IMR-90 (cell line): ENCODE measurements around the gene RCAN2. TPM values are rescaled to one million over a fixed set of nuclear protein-coding genes. Genes with fewer than 3 reads are reported as not detected.

Experiments
- ATAC-seq: fragments of 200-7000 bp; cut with Tn5 transposase; 2 replicates; pipeline ENCODE4 v1.9.1; 2020; ENCODE audit warnings: low read depth, mild to moderate bottlenecking, moderate library complexity
- BruUV-seq: library from RNA; stranded (reverse); fragments of 400-500 nt; replicated peaks from 2 replicates; lab custom pipeline; 2021; lab: Mats Ljungman, UMichigan
- CTCF ChIA-PET: fragments of 300-600 bp; formaldehyde crosslinking; extraction: SDS; loops from one replicate; lab custom pipeline; 2021; ENCODE audit warnings: antibody characterized with exemption; lab: Yijun Ruan, JAX
- POLR2A ChIA-PET: fragments of 300-600 bp; sonication (Branson Sonifier 250); formaldehyde crosslinking; loops from one replicate; lab custom pipeline; 2022; ENCODE audit warnings: antibody characterized with exemption; ENCODE audit not compliant: unreplicated experiment; lab: Charles Lee
- DNase-seq: peaks from one replicate; pipeline ENCODE4 v3.0.0; 2013
- H2AFZ ChIP-seq: replicated peaks from 2 replicates; pipeline ENCODE3; 2013; ENCODE audit warnings: low read length, mild to moderate bottlenecking; ENCODE audit not compliant: poor library complexity
- H2AK5ac ChIP-seq: 2 replicates; pipeline ENCODE4 v1.6.1; 2013; ENCODE audit warnings: low read depth, low read length, inconsistent platforms
- H2AK9ac ChIP-seq: replicated peaks from 2 replicates; pipeline ENCODE3; 2013; ENCODE audit warnings: mild to moderate bottlenecking, low read depth, low read length, moderate library complexity; ENCODE audit not compliant: poor library complexity
- H2BK120ac ChIP-seq: 2 replicates; pipeline ENCODE4 v1.6.1; 2013; ENCODE audit warnings: low read depth, low read length, inconsistent platforms
- H2BK15ac ChIP-seq: 3 replicates; pipeline ENCODE4 v1.6.1; 2013; ENCODE audit warnings: low read depth, low read length, inconsistent platforms
- H2BK20ac ChIP-seq: 2 replicates; pipeline ENCODE4 v1.6.1; 2013; ENCODE audit warnings: low read depth, mild to moderate bottlenecking, inconsistent platforms, low read length, moderate library complexity
- H2BK5ac ChIP-seq: 2 replicates; pipeline ENCODE4 v1.6.1; 2013; ENCODE audit warnings: mild to moderate bottlenecking, low read depth, low read length, inconsistent platforms; ENCODE audit not compliant: poor library complexity, severe bottlenecking
- H3K14ac ChIP-seq: replicated peaks from 2 replicates; pipeline ENCODE4 v1.6.1; 2013; ENCODE audit warnings: low read depth, low read length, inconsistent platforms
- H3K18ac ChIP-seq: 2 replicates; pipeline ENCODE4 v1.6.1; 2013; ENCODE audit warnings: low read depth, low read length, control low read depth
- H3K23ac ChIP-seq: 2 replicates; pipeline ENCODE4 v1.6.1; 2013; ENCODE audit warnings: low read depth, low read length, inconsistent platforms
- H3K27ac ChIP-seq: 2 replicates; pipeline ENCODE4 v1.5.1; 2013; ENCODE audit warnings: mild to moderate bottlenecking, control low read depth, low read length; ENCODE audit not compliant: insufficient read depth
- H3K27me3 ChIP-seq: 2 replicates; pipeline ENCODE4 v1.6.1; 2013; ENCODE audit warnings: low read length; ENCODE audit not compliant: control insufficient read depth, insufficient read depth
- H3K36me3 ChIP-seq: 2 replicates; pipeline ENCODE4 v1.6.1; 2013; ENCODE audit warnings: low read length, mixed read lengths; ENCODE audit not compliant: control insufficient read depth, insufficient read depth
- H3K4ac ChIP-seq: 2 replicates; pipeline ENCODE4 v1.6.1; 2013; ENCODE audit warnings: low read depth, low read length, inconsistent platforms
- H3K4me1 ChIP-seq: 2 replicates; pipeline ENCODE4 v1.6.1; 2013; ENCODE audit warnings: low read length, mixed read lengths; ENCODE audit not compliant: control insufficient read depth, insufficient read depth
- H3K4me2 ChIP-seq: 2 replicates; pipeline ENCODE4 v1.6.1; 2013; ENCODE audit warnings: low read depth, mild to moderate bottlenecking, control low read depth, low read length, moderate library complexity
- H3K4me3 ChIP-seq: 2 replicates; pipeline ENCODE4 v1.5.1; 2013; ENCODE audit warnings: low read depth, mild to moderate bottlenecking, control low read depth, low read length, moderate library complexity; ENCODE audit not compliant: insufficient read depth
- H3K56ac ChIP-seq: 2 replicates; pipeline ENCODE4 v1.6.1; 2013; ENCODE audit warnings: low read length, inconsistent platforms; ENCODE audit not compliant: insufficient read depth; ENCODE audit errors: extremely low read depth
- H3K79me1 ChIP-seq, 2 experiments: 2 replicates each; pipeline ENCODE4 v1.6.1; 2013; ENCODE audit warnings: low read length in 2 of 2, inconsistent platforms in 1 of 2, low read depth in 1 of 2
- H3K9ac ChIP-seq: 2 replicates; pipeline ENCODE4 v1.6.1; 2013; ENCODE audit warnings: low read depth, low read length, control low read depth
- H3K9me1 ChIP-seq: 2 replicates; pipeline ENCODE4 v1.6.1; 2013; ENCODE audit warnings: low read length, inconsistent platforms; ENCODE audit not compliant: insufficient read depth
- H3K9me3 ChIP-seq: 2 replicates; pipeline ENCODE4 v1.6.1; 2013; ENCODE audit warnings: low read length; ENCODE audit not compliant: control insufficient read depth, insufficient read depth
- H4K20me1 ChIP-seq: 2 replicates; pipeline ENCODE4 v1.6.1; 2013; ENCODE audit warnings: low read length, inconsistent platforms; ENCODE audit not compliant: insufficient read depth
- H4K5ac ChIP-seq: 2 replicates; pipeline ENCODE4 v1.6.1; 2013; ENCODE audit warnings: mild to moderate bottlenecking, low read depth, low read length, control low read depth
- H4K8ac ChIP-seq, 2 experiments: 2 replicates each; pipeline ENCODE4 v1.6.1; 2013; ENCODE audit warnings: low read depth in 2 of 2, low read length in 2 of 2, control low read depth in 1 of 2, inconsistent platforms in 1 of 2
- H4K91ac ChIP-seq: 2 replicates; pipeline ENCODE4 v1.6.1; 2013; ENCODE audit warnings: low read depth, low read length, inconsistent platforms; ENCODE audit not compliant: insufficient read depth
- CEBPB ChIP-seq: IDR thresholded peaks from 2 replicates; pipeline ENCODE4 v1.6.1; 2012; ENCODE audit warnings: low read depth, low read length, improper control_type of control experiment
- CHD1 ChIP-seq: IDR thresholded peaks from 2 replicates; pipeline ENCODE4 v1.6.1; 2012; ENCODE audit warnings: low read depth, low read length, improper control_type of control experiment
- MAFK ChIP-seq: IDR thresholded peaks from 2 replicates; pipeline ENCODE4 v1.6.1; 2012; ENCODE audit warnings: low read depth, low read length, improper control_type of control experiment
- MAZ ChIP-seq: IDR thresholded peaks from 2 replicates; pipeline ENCODE4 v1.6.1; 2012; ENCODE audit warnings: low read depth, mild to moderate bottlenecking, low read length, improper control_type of control experiment, moderate library complexity, borderline replicate concordance
- NFE2L2 ChIP-seq: fragments of 150-350 bp; IDR thresholded peaks from 2 replicates; pipeline ENCODE4 v1.6.1; 2016; ENCODE audit warnings: low read depth, mild to moderate bottlenecking, low read length
- RAD21 ChIP-seq: IDR thresholded peaks from 2 replicates; pipeline ENCODE4 v1.6.1; 2012; ENCODE audit warnings: low read length, improper control_type of control experiment
- RCOR1 ChIP-seq: IDR thresholded peaks from 2 replicates; pipeline ENCODE4 v1.6.1; 2012; ENCODE audit warnings: mild to moderate bottlenecking, low read length, improper control_type of control experiment; ENCODE audit not compliant: insufficient replicate concordance
- RFX5 ChIP-seq: IDR thresholded peaks from 2 replicates; pipeline ENCODE4 v1.8.0; 2012; ENCODE audit warnings: low read depth, mild to moderate bottlenecking, low read length, moderate library complexity
- WGBS, 2 experiments: methylation state at CpG; one replicate each; pipeline versions ENCODE4 v1.1.5 to v1.1.7; 2013; ENCODE audit warnings: missing lambda C conversion rate in 2 of 2; ENCODE audit not compliant: insufficient read length in 1 of 2; ENCODE audit errors: extremely low coverage in 2 of 2; 5-methylcytosine and 5-hydroxymethylcytosine counted together
- dilution Hi-C: fragments of 300-500 bp; cut with HindIII; formaldehyde crosslinking; loops from one replicate; pipeline ENCODE4 v1.14.3; 2018; ENCODE audit warnings: low sequenced_read_pairs; ENCODE audit not compliant: unreplicated experiment
- in situ Hi-C: fragments of 300-500 bp; cut with MboI; formaldehyde crosslinking; loops from 3 replicates; pipeline ENCODE4 v1.14.3; 2019; ENCODE audit warnings: low sequenced_read_pairs, inconsistent platforms, mixed read lengths
- intact Hi-C: fragments of 100-400 bp; cut with micrococcal nuclease; formaldehyde crosslinking; loops from 2 replicates; pipeline ENCODE4 v1.10.0; 2022
- polyA plus RNA-seq, 3 experiments: library from polyadenylated mRNA; depleted of rRNA; stranded (reverse); fragments of >200 nt; gene quantifications; 2 replicates each; pipeline ENCODE4 v1.2.3, GENCODE V29; 2012; ENCODE audit warnings: low replicate concordance in 1 of 3
- total RNA-seq: library from RNA; depleted of rRNA; stranded (reverse); fragments of >200 nt; gene quantifications from 2 replicates; pipeline ENCODE4 v1.2.3, GENCODE V29; 2012
- TF ChIP-seq, protein P1 (sequence below): fragments of 150-350 bp; IDR thresholded peaks from 2 replicates; pipeline ENCODE4 v1.6.1; 2016; ENCODE audit warnings: low read depth, mild to moderate bottlenecking, low read length, moderate library complexity, borderline replicate concordance
- TF ChIP-seq, protein P2 (sequence below): conservative IDR thresholded peaks from 2 replicates; pipeline ENCODE4 v1.5.1; 2012; ENCODE audit warnings: mild to moderate bottlenecking, low read depth, low read length, improper control_type of control experiment

The RCAN2 gene
- total and polyA plus RNA-seq, 2 of the 4 experiments (the other 2 are of a cell fraction): 1.3 to 1.8 TPM

DNA sequence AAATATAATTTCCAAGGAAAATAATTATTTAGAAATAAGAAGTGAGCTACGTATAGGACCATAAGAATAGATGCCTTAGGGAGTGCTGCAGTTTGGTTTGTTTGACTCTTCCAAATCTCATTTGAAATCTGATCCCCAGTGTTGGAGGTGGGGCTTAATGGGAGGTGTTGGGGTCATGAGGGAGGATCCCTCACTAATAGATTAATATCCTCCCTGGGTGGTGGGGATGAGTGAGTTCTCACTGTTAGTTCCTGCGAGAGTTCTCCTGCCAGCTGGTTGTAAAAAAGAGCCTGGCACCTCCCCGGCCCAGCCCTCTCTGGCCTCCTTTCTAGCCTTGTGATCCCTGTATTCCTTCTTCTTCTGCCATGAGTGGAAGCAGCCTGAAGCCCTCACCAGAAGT is 69.3 kb downstream of the RCAN2 start:
- no peaks in the 10 kb centered on the region for H3K36me3 ChIP-seq
- no peaks in the 10 kb centered on the region for H3K9me1 ChIP-seq
- H2BK20ac ChIP-seq: no peak overlapping the region
- no peak overlapping the region for H3K4me3 ChIP-seq
- no peaks in the 10 kb centered on the region for H4K20me1 ChIP-seq
- H3K18ac ChIP-seq: no peak overlapping the region
- DNase-seq (no peak), ATAC-seq (no peak)
- H3K27ac ChIP-seq: no peak overlapping the region
- TF ChIP-seq CEBPB (no peak), MAZ (no peak), RFX5 (no peak), NFE2L2 (no peak), RCOR1 (no peak), RAD21 (no peak), MAFK (no peak), CHD1 (no peak)
- TF ChIP-seq, protein P1, sequence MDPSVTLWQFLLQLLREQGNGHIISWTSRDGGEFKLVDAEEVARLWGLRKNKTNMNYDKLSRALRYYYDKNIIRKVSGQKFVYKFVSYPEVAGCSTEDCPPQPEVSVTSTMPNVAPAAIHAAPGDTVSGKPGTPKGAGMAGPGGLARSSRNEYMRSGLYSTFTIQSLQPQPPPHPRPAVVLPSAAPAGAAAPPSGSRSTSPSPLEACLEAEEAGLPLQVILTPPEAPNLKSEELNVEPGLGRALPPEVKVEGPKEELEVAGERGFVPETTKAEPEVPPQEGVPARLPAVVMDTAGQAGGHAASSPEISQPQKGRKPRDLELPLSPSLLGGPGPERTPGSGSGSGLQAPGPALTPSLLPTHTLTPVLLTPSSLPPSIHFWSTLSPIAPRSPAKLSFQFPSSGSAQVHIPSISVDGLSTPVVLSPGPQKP: no peak
- TF ChIP-seq, protein P2, sequence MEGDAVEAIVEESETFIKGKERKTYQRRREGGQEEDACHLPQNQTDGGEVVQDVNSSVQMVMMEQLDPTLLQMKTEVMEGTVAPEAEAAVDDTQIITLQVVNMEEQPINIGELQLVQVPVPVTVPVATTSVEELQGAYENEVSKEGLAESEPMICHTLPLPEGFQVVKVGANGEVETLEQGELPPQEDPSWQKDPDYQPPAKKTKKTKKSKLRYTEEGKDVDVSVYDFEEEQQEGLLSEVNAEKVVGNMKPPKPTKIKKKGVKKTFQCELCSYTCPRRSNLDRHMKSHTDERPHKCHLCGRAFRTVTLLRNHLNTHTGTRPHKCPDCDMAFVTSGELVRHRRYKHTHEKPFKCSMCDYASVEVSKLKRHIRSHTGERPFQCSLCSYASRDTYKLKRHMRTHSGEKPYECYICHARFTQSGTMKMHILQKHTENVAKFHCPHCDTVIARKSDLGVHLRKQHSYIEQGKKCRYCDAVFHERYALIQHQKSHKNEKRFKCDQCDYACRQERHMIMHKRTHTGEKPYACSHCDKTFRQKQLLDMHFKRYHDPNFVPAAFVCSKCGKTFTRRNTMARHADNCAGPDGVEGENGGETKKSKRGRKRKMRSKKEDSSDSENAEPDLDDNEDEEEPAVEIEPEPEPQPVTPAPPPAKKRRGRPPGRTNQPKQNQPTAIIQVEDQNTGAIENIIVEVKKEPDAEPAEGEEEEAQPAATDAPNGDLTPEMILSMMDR: no peak
- H3K9ac ChIP-seq: no peak overlapping the region
- no peak overlapping the region for H3K14ac ChIP-seq
- no peaks in the 10 kb centered on the region for H3K9me3 ChIP-seq
- no peak overlapping the region for H3K4me2 ChIP-seq
- no peak overlapping the region for H3K23ac ChIP-seq
- no peak overlapping the region for H2AK5ac ChIP-seq
- no peak overlapping the region for H2AFZ ChIP-seq
- no peaks in the 10 kb centered on the region for H3K27me3 ChIP-seq
- H2BK15ac ChIP-seq: no peak overlapping the region
- WGBS, 2 experiments: no CpG with 5 or more reads among the region's 3 CpGs
- H4K5ac ChIP-seq: no peak overlapping the region
- in situ Hi-C loops (loop anchor here (25.0 kb wide), 1 partner anchor 365 kb away; the partner anchor contains the start of gene MEP1A), dilution Hi-C loops (no loop called here), intact Hi-C loops (no loop called here)
- no peak overlapping the region for H3K4ac ChIP-seq
- CTCF ChIA-PET: no interaction called here
- H3K56ac ChIP-seq: no peak overlapping the region
- H3K79me1 ChIP-seq: no peaks in the 10 kb centered on the region
- no peak overlapping the region for H4K91ac ChIP-seq
- no peak overlapping the region for H4K8ac ChIP-seq
- H2BK120ac ChIP-seq: no peak overlapping the region
- POLR2A ChIA-PET: no interaction called here
- H2AK9ac ChIP-seq: no peak overlapping the region
- no peaks in the 10 kb centered on the region for H3K4me1 ChIP-seq
- BruUV-seq: no TSS peak
- H2BK5ac ChIP-seq: no peak overlapping the region
